ENCODE data around the gene PHF13.
A peak's percentile ranks its signal among the peaks of the same experiment; 100 is the strongest.
"Not testable (repeated sequence)": the region's sequence is repeated elsewhere in the genome, so short reads cannot be mapped to it uniquely, and the experiment has no call there.

The PHF13 gene

GRCh38 chr1:6631058-6631457 lies 17.5 kb downstream of the PHF13 start:
- DNase-seq = no peak

- no peak for DNase-seq
Observed at GRCh38 chr1:6632588-6633514, 19.3 kb downstream of the PHF13 start.

- DNase-seq = no peak
Observed at GRCh38 chr1:6634371-6635052, 21.0 kb downstream of the PHF13 start.

- DNase-seq = no peak
Observed at GRCh38 chr1:6635161-6635909, 21.8 kb downstream of the PHF13 start.

GRCh38 chr1:6635910-6636760 lies 22.6 kb downstream of the PHF13 start:
- DNase-seq = no peak

GRCh38 chr1:6636778-6637177 lies 23.2 kb downstream of the PHF13 start:
- DNase-seq = not testable (repeated sequence)

GRCh38 chr1:6637770-6638169 lies 24.2 kb downstream of the PHF13 start:
- DNase-seq = no peak

- no peak for DNase-seq
Observed at GRCh38 chr1:6638226-6638625, 24.7 kb downstream of the PHF13 start.

GRCh38 chr1:6640867-6641266 lies 27.3 kb downstream of the PHF13 start:
- not testable (repeated sequence) for DNase-seq

GRCh38 chr1:6645018-6645417 lies 31.5 kb downstream of the PHF13 start:
- DNase-seq = no peak

GRCh38 chr1:6646499-6647148 lies 33.1 kb downstream of the PHF13 start:
- DNase-seq = peak; percentile 41

GRCh38 chr1:6648556-6648955 lies 35.0 kb downstream of the PHF13 start:
- no peak for DNase-seq

- no peak for DNase-seq
Observed at GRCh38 chr1:6651909-6652308, 38.4 kb downstream of the PHF13 start.

GRCh38 chr1:6652986-6653385 lies 39.5 kb downstream of the PHF13 start:
- DNase-seq = peak; percentile 49

- DNase-seq = no peak
Observed at GRCh38 chr1:6653436-6654290, 40.1 kb downstream of the PHF13 start.

- DNase-seq = no peak
Observed at GRCh38 chr1:6657138-6657537, 43.6 kb downstream of the PHF13 start.

GRCh38 chr1:6658359-6659060 lies 45.0 kb downstream of the PHF13 start:
- no peak for DNase-seq

GRCh38 chr1:6660415-6661049 lies 47.0 kb downstream of the PHF13 start:
- DNase-seq = no peak

- not testable (repeated sequence) for DNase-seq
Observed at GRCh38 chr1:6662468-6662867, 48.9 kb downstream of the PHF13 start.

GRCh38 chr1:6666696-6667095 lies 53.2 kb downstream of the PHF13 start:
- DNase-seq = no peak

All from MV-4-11 (cell line).